Measurements from ENCODE around the gene CASP2.

CASP2 gene

DNA sequence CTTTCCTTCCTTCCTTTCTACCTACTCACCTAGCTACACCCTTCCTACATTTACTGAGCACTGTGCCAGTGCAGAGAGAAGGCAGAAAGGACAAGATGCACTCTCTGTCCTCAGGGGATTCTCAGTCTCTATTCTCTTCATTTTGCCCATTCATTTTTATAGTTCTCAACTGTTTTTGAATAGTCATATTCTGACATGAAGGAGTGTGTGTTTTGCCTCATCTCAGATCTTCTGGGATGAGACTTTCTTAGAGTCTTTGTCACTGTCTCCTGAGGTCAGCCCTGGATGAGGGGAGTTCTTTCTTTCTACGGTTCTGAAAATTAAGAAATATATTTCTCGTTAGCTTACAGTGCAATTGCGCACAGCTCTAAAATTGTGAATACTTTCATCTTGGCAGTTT lies 49.1 kb downstream of the CASP2 start:
- peak overlapping the region; percentile 37 for H3K27ac ChIP-seq
- TF ChIP-seq, protein P1, sequence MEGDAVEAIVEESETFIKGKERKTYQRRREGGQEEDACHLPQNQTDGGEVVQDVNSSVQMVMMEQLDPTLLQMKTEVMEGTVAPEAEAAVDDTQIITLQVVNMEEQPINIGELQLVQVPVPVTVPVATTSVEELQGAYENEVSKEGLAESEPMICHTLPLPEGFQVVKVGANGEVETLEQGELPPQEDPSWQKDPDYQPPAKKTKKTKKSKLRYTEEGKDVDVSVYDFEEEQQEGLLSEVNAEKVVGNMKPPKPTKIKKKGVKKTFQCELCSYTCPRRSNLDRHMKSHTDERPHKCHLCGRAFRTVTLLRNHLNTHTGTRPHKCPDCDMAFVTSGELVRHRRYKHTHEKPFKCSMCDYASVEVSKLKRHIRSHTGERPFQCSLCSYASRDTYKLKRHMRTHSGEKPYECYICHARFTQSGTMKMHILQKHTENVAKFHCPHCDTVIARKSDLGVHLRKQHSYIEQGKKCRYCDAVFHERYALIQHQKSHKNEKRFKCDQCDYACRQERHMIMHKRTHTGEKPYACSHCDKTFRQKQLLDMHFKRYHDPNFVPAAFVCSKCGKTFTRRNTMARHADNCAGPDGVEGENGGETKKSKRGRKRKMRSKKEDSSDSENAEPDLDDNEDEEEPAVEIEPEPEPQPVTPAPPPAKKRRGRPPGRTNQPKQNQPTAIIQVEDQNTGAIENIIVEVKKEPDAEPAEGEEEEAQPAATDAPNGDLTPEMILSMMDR (conservative IDR thresholded peaks at IDR 0.05), result no peak

DNA sequence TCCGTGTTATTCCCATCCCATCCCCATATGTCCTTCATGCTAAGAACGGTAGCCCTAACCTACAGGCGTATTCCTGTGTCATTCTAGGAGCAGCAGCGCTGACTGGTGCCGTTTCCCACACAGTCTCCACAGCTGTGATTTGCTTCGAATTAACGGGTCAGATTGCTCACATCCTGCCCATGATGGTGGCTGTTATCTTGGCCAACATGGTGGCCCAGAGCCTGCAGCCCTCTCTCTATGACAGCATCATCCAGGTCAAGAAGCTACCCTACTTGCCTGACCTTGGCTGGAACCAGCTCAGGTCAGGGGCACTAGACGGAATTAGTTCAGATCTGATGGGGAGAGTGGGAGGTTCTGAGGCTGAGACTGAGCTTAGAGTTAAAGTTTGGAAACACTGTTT lies 53.7 kb downstream of the CASP2 start:
- TF ChIP-seq, protein P1 (conservative IDR thresholded peaks at IDR 0.05), result no peak
- H3K27ac ChIP-seq, result no peak overlapping the region

DNA sequence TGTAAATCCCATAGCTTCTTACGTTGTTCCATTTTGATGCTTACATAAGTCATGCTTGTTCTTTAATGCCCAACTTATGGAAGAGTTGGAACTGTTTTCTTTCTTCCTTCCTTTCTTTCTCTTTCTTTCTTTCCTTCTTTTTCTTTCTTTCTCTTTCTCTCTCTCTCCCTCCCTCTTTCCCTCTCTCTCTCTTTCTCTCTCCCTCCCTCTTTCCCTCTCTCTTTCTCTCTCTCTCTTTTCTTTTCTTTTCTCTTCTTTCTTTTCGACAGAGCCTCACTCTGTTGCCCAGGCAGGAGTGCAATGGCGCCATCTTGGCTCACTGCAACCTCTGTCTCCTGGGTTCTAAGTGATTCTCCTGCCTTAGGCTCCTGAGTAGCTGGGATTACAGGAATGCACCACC lies 55.4 kb downstream of the CASP2 start:
- no peak overlapping the region for H3K27ac ChIP-seq

DNA sequence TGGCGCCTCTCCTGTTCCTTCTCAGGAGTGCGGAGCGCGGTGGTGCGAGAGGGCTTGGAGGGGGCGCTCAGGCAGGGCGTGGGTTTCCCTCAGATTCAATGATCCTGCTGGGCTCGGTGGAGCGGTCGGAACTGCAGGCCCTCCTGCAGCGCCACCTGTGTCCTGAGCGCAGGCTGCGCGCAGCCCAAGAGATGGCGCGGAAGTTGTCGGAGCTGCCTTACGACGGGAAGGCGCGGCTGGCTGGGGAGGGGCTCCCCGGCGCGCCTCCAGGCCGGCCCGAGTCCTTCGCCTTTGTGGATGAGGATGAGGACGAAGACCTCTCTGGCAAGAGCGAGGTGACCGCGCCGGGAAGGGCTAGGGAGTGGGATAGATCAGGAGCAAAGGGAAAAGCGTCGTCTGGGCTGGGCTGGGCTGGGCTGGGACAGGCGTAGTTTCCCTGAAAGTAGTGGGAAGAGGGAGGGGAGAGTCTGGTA lies 57.3 kb downstream of the CASP2 start:
- TF ChIP-seq, protein P1 (conservative IDR thresholded peaks at IDR 0.05), result peak; percentile 76
- H3K27ac ChIP-seq, result no peak overlapping the region; the same call in 1 of the 2 replicates

More for the DNA sequence above, 55.4 kb downstream of the CASP2 start:
- TF ChIP-seq, protein P1 (conservative IDR thresholded peaks at IDR 0.05), result no peak

DNA sequence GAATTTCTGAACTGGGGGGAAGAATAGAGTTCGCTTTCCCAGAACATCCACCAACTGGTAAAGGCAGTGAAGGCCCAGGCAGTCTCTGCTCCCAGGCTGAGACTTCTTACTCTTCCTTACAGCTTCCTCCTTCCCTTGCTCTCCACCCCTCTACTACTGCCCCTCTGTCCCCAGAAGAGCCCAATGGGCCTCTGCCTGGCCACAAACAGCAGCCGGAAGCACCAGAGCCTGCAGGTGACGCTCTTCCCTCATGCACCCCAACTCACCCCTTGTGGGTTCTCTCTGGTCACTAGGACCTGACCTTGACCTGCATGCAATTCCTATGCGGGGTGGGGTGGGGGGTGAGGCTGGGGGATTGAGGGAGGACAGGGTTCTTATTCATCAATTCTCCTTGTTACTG lies 57.9 kb downstream of the CASP2 start:
- TF ChIP-seq, protein P1 (conservative IDR thresholded peaks at IDR 0.05), result no peak
- H3K27ac ChIP-seq, result no peak overlapping the region

DNA sequence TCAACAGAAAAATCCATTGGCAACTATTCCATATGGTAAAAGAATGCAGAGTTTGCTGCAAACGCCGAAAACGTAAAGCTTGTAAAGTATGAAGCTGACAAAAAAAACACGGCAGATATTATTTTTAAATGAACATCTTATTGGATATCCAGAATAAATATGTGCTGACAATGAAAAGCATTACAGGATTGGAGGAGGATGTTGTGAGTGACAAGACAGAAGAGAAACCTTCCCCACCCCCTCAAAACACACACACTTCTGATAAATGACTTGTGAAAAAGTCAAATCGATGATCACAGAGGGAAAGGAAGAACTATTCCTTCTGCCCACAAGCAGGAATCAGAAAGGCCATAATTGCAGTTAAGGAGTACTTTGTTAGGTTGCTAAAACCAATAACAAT lies 59.8 kb downstream of the CASP2 start:
- H3K27ac ChIP-seq, result no peak overlapping the region
- TF ChIP-seq, protein P1 (conservative IDR thresholded peaks at IDR 0.05), result no peak

DNA sequence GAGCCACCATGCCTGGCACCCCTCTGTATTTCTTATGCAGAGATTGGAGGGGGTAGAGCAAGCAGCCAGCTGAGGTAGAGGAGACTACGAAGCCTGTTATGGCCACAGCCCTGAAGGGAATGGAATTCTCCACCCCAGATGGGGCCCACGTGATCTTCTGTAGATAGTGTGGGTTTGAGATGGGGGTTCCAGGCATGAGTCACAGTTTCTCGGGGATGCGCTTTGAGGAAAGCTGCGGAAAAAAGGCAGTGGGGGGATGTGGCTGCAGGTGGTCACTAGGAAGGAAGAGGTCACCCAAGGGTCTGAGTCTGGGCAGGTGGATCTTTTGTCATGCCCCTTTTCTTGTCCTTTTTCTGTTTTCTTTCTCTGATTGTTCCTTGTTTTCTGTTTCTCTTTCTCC lies 62.9 kb downstream of the CASP2 start:
- TF ChIP-seq, protein P1 (conservative IDR thresholded peaks at IDR 0.05), result no peak
- H3K27ac ChIP-seq, result no peak overlapping the region
